SU-DHL-6 (cell line): ENCODE results near the gene SHMT1.

Experiments
- H2AFZ ChIP-seq: fragments of 200-600 bp; sonication (generic); 2 replicates; pipeline ENCODE4 v1.6.1; 2014; ENCODE audit warnings: low read depth, mild to moderate bottlenecking, moderate library complexity, mixed read lengths, antibody characterized with exemption, low read length; ENCODE audit not compliant: severe bottlenecking
- H3F3A ChIP-seq: fragments of 200-600 bp; shearing (Covaris generic); 2 replicates; pipeline ENCODE4 v1.6.0; 2016; ENCODE audit warnings: antibody characterized with exemption, mild to moderate bottlenecking; ENCODE audit not compliant: insufficient read depth
- H3K27ac ChIP-seq: fragments of 200-600 bp; sonication (generic); 2 replicates; pipeline ENCODE4 v1.5.1; 2016; ENCODE audit warnings: low read depth, mild to moderate bottlenecking, low read length, moderate library complexity, mixed read lengths
- H3K27me3 ChIP-seq: fragments of 200-600 bp; sonication (generic), shearing (Covaris generic); 2 replicates; pipeline ENCODE4 v1.6.0; 2014; ENCODE audit warnings: mild to moderate bottlenecking, low read length
- H3K36me3 ChIP-seq: fragments of 200-600 bp; sonication (generic); 2 replicates; pipeline ENCODE4 v1.6.1; 2014; ENCODE audit warnings: mild to moderate bottlenecking, low read length, mixed read lengths
- H3K4me2 ChIP-seq: fragments of 300-600, 200-600 bp; shearing (Covaris generic), sonication (generic); 2 replicates; pipeline ENCODE4 v1.6.0; 2014; ENCODE audit warnings: low read length, low read depth, mild to moderate bottlenecking; ENCODE audit not compliant: poor library complexity, severe bottlenecking
- H3K4me3 ChIP-seq: fragments of 200-600 bp; sonication (generic); 2 replicates; pipeline ENCODE4 v1.5.1; 2014; ENCODE audit warnings: antibody characterized with exemption, low read length, mild to moderate bottlenecking, mixed read lengths; ENCODE audit not compliant: insufficient read depth, poor library complexity, severe bottlenecking
- H3K79me2 ChIP-seq: fragments of 200-600 bp; sonication (generic); 2 replicates; pipeline ENCODE4 v1.6.1; 2014; ENCODE audit warnings: mild to moderate bottlenecking, low read length, moderate library complexity; ENCODE audit not compliant: insufficient read depth
- H3K9ac ChIP-seq: fragments of 200-600 bp; sonication (generic); 2 replicates; pipeline ENCODE4 v1.7.0; 2014; ENCODE audit warnings: mild to moderate bottlenecking, low read length
- H3K9me2 ChIP-seq: fragments of 200-600 bp; sonication (generic); replicated peaks from 2 replicates; pipeline ENCODE4 v1.6.1; 2014; ENCODE audit warnings: low read length; ENCODE audit not compliant: insufficient read depth
- H3K9me3 ChIP-seq: fragments of 200-600 bp; sonication (generic); 2 replicates; pipeline ENCODE4 v1.6.1; 2014; ENCODE audit warnings: low read length, mixed read lengths; ENCODE audit not compliant: insufficient read depth
- H4K20me1 ChIP-seq: fragments of 200-600 bp; sonication (generic); 2 replicates; pipeline ENCODE4 v1.6.1; 2014; ENCODE audit warnings: low read depth, mild to moderate bottlenecking, antibody characterized with exemption, low read length, moderate library complexity, mixed read lengths
- CTCF ChIP-seq: fragments of 200-600 bp; sonication (generic); IDR thresholded peaks from one replicate; pipeline ENCODE4 v1.5.1; 2017; ENCODE audit warnings: antibody characterized with exemption, mild to moderate bottlenecking, low read length, moderate library complexity; ENCODE audit not compliant: insufficient read depth, poor library complexity, severe bottlenecking
- EZH2phosphoT487 ChIP-seq: fragments of 200-600 bp; sonication (generic), shearing (Covaris generic); conservative IDR thresholded peaks from 2 replicates; pipeline ENCODE4 v1.6.1; 2018; ENCODE audit warnings: mild to moderate bottlenecking, antibody characterized with exemption, low read length, moderate library complexity, mixed read lengths

SHMT1 gene

DNA sequence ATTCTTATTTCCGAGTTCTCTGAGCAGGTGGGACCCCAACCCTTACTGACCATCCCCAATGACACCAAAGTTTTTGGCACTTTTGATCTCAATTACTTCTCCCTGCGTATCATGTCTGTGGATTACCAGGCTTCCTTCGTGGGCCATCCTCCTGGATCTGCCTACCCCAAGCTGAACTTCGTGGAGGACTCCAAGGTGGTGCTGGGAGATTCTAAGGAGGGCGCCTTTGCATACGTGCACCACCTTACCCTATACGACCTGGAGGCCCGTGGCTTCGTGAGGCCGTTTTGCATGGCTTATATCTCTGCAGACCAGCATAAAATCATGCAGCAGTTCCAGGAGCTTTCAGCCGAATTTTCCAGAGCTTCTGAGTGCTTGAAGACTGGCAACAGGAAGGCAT lies 47.4 kb downstream of the SHMT1 start:
- peak overlapping the region; percentile 75 for H3K9ac ChIP-seq
- H4K20me1 ChIP-seq: no peaks in the 10 kb centered on the region
- no peak overlapping the region for H2AFZ ChIP-seq
- no peaks in the 10 kb centered on the region for H3K9me2 ChIP-seq
- peak overlapping the region; percentile 85 for H3K4me2 ChIP-seq
- H3F3A ChIP-seq: no peaks in the 10 kb centered on the region
- TF ChIP-seq CTCF: no peak
- TF ChIP-seq EZH2phosphoT487: no peak
- peaks cover 4% of the 10 kb centered on the region; the same call in 1 of the 2 replicates for H3K36me3 ChIP-seq
- H3K4me3 ChIP-seq: peak overlapping the region; percentile 61
- H3K9me3 ChIP-seq: no peaks in the 10 kb centered on the region
- H3K79me2 ChIP-seq: peaks cover 65% of the 10 kb centered on the region
- H3K27ac ChIP-seq: no peak overlapping the region
- no peaks in the 10 kb centered on the region for H3K27me3 ChIP-seq

DNA sequence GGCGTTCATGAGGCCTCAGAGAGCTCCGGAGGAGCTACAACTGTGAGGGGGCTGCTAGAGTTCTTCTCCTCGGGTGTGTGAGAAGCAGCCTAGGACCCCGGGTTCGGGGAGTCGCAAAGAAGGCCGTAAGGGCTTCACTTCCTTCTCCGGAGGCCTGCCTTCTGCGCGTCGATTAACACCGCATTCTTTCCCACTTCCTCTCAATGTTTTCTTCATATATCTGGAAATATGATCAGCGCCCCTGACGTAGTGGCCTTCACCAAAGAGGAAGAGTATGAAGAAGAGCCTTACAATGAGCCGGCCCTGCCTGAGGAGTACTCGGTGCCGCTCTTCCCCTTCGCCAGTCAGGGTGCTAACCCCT lies 47.8 kb downstream of the SHMT1 start:
- H3K9ac ChIP-seq: peak overlapping the region; percentile 75
- H3K79me2 ChIP-seq: peaks cover 69% of the 10 kb centered on the region
- no peaks in the 10 kb centered on the region for H3K27me3 ChIP-seq
- peak overlapping the region; percentile 61 for H3K4me3 ChIP-seq
- peaks cover 5% of the 10 kb centered on the region; the same call in 1 of the 2 replicates for H3K36me3 ChIP-seq
- peak overlapping the region; percentile 35 for H2AFZ ChIP-seq
- peak overlapping the region; percentile 79 for H3K27ac ChIP-seq
- peak overlapping the region; percentile 85 for H3K4me2 ChIP-seq
- H3F3A ChIP-seq: no peaks in the 10 kb centered on the region
- no peaks in the 10 kb centered on the region for H3K9me3 ChIP-seq
- H4K20me1 ChIP-seq: no peaks in the 10 kb centered on the region
- H3K9me2 ChIP-seq: no peaks in the 10 kb centered on the region
- TF ChIP-seq EZH2phosphoT487: no peak
- TF ChIP-seq CTCF: no peak

DNA sequence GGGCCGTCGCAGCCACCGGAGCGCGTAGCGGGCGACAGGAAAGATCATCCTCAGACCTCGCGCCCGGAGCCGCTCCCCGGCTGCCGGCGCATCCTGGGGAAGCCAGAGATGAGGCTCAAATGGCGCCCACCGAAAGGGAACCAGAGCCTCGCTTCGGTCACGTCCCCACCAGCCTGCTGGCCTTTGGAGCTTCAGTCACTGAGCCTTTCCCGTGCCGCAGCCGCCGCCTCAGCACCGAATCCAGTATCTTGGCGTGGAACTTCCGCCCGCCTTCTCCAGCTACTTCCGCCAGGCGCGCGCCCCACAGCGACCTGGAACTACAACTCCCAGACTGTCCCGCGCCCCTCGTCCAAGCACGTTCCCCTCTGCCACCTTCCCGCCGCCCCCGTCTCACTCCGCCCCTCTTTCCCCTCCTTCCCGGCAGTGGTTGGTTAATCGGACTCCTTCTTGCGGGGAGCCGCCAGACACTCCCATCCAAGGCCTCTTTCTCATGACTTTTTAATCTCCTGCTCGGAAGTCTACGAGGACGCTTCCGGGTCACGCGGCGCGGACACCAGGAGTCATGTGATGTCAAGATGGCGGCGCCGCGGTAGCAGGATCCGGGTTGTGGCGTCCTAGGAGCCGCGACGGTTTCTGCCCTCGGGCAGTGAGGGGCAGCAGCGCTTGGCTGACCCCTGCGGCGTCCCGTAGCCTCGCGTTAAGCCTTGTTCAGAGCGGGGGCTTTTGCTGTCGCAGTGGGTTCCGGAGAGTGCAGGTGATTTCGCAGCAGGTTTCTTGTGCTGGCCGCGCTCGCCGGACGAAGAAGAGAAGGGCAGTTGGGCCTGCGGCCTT lies 48.4 kb downstream of the SHMT1 start, which contains the start of the genes SMCR8 and TOP3A:
SMCR8 (plus strand) TSS at position 563 of the 831 bp plus-strand sequence. CDS start 497 bp downstream, outside the sequence.
TOP3A (minus strand) TSS at position 264 of the 831 bp plus-strand sequence; CDS start at position 48, 216 bp downstream.
- Histone ChIP-seq H3K4me3 (peak within 1 kb of the TSS; percentile 61), H3K9me2 (no peaks in the 10 kb centered on the region), H3K79me2 (peaks cover 75% of the 10 kb centered on the region), H4K20me1 (no peaks in the 10 kb centered on the region), H3K9me3 (no peaks in the 10 kb centered on the region), H3K36me3 (peaks cover 8% of the 10 kb centered on the region; the same call in 1 of the 2 replicates), H3K27ac (peak within 1 kb of the TSS; percentile 79), H3F3A (no peaks in the 10 kb centered on the region), H3K4me2 (peak within 1 kb of the TSS; percentile 85), H2AFZ (peak within 1 kb of the TSS; percentile 35), H3K27me3 (no peaks in the 10 kb centered on the region), H3K9ac (peak within 1 kb of the TSS; percentile 75)
- no peak for TF ChIP-seq EZH2phosphoT487
- TF ChIP-seq CTCF: no peak
